Liver (tissue), 9 donors: ENCODE measurements around the gene KIF6. TPM values are rescaled to one million over a fixed set of nuclear protein-coding genes. Genes with fewer than 3 reads are reported as not detected.

Experiments
- DNase-seq: peaks from one replicate; pipeline ENCODE4 v3.0.0-alpha.2; 2017; ENCODE audit warnings: low spot score
- H3K27ac ChIP-seq, 2 donors: one replicate each; pipeline ENCODE4 v1.7.0; 2013; ENCODE audit warnings: inconsistent platforms in 2 of 2, low read length in 2 of 2, control low read depth in 1 of 2, low read depth in 1 of 2, mild to moderate bottlenecking in 1 of 2
- H3K27me3 ChIP-seq, 4 donors: one replicate each; pipeline versions ENCODE4 v1.6.1 to v1.7.0; 2013; ENCODE audit warnings: low read length in 3 of 4, inconsistent platforms in 1 of 4, mild to moderate bottlenecking in 1 of 4, moderate library complexity in 1 of 4; ENCODE audit not compliant: control insufficient read depth in 4 of 4, insufficient read depth in 4 of 4
- H3K36me3 ChIP-seq, 4 donors: one replicate each; pipeline versions ENCODE4 v1.6.1 to v1.7.0; 2013; ENCODE audit warnings: low read length in 3 of 4, mild to moderate bottlenecking in 3 of 4, low read depth in 1 of 4, moderate library complexity in 1 of 4; ENCODE audit not compliant: control insufficient read depth in 4 of 4, insufficient read depth in 3 of 4
- H3K4me1 ChIP-seq, 4 donors: one replicate each; pipeline versions ENCODE4 v1.6.1 to v1.7.0; 2013; ENCODE audit warnings: low read length in 3 of 4, mild to moderate bottlenecking in 3 of 4, moderate library complexity in 1 of 4; ENCODE audit not compliant: control insufficient read depth in 4 of 4, insufficient read depth in 4 of 4
- H3K4me3 ChIP-seq, 3 donors: one replicate each; pipeline versions ENCODE4 v1.6.1 to v1.7.0; 2013; ENCODE audit warnings: low read length in 3 of 3, control low read depth in 1 of 3, low read depth in 1 of 3, mild to moderate bottlenecking in 1 of 3
- H3K9ac ChIP-seq, 2 donors: one replicate each; pipeline ENCODE4 v1.7.0; 2013; ENCODE audit warnings: low read length in 2 of 2, mild to moderate bottlenecking in 2 of 2, moderate library complexity in 2 of 2, control low read depth in 1 of 2, low read depth in 1 of 2
- H3K9me3 ChIP-seq, 4 donors: one replicate each; pipeline versions ENCODE4 v1.6.1 to v1.7.0; 2013; ENCODE audit warnings: low read length in 3 of 4; ENCODE audit not compliant: control insufficient read depth in 4 of 4
- ATF3 ChIP-seq: IDR thresholded peaks from 2 replicates; pipeline ENCODE4 v1.6.1; 2016; ENCODE audit warnings: antibody characterized with exemption
- CTCF ChIP-seq: fragments of 150-350 bp; IDR thresholded peaks from 2 replicates; pipeline ENCODE4 v1.5.1; 2017; ENCODE audit warnings: improper control_type of control experiment, low read depth, low read length; ENCODE audit not compliant: missing input control
- EGR1 ChIP-seq, 2 donors: IDR thresholded peaks; 2 replicates each; pipeline ENCODE4 v1.6.1; 2016 to 2018; ENCODE audit warnings: antibody characterized with exemption in 2 of 2, low read depth in 2 of 2
- FOXA1 ChIP-seq: IDR thresholded peaks from 2 replicates; pipeline ENCODE4 v1.6.1; 2016; ENCODE audit warnings: antibody characterized with exemption
- FOXA2 ChIP-seq: IDR thresholded peaks from 2 replicates; pipeline ENCODE4 v1.6.1; 2016; ENCODE audit warnings: antibody characterized with exemption
- GABPA ChIP-seq, 2 donors: IDR thresholded peaks in 1 of 2; conservative IDR thresholded peaks in 1 of 2; 2 replicates each; pipeline ENCODE4 v1.6.1; 2016; ENCODE audit warnings: antibody characterized with exemption in 2 of 2, mild to moderate bottlenecking in 1 of 2, moderate library complexity in 1 of 2
- HNF4A ChIP-seq, 2 donors: conservative IDR thresholded peaks; 2 replicates each; pipeline ENCODE4 v1.6.1; 2016; ENCODE audit warnings: antibody characterized with exemption in 2 of 2, mild to moderate bottlenecking in 2 of 2
- HNF4G ChIP-seq: IDR thresholded peaks from 2 replicates; pipeline ENCODE4 v1.6.1; 2016; ENCODE audit warnings: antibody characterized with exemption
- MAX ChIP-seq: IDR thresholded peaks from 2 replicates; pipeline ENCODE4 v1.6.1; 2016; ENCODE audit warnings: antibody characterized with exemption
- NR2F2 ChIP-seq: IDR thresholded peaks from 2 replicates; pipeline ENCODE4 v1.6.1; 2016; ENCODE audit warnings: antibody characterized with exemption
- RAD21 ChIP-seq, 2 donors: IDR thresholded peaks; 2 replicates each; pipeline ENCODE4 v1.6.1; 2016; ENCODE audit warnings: antibody characterized with exemption in 2 of 2, mild to moderate bottlenecking in 2 of 2
- RXRA ChIP-seq, 2 donors: IDR thresholded peaks; 2 replicates each; pipeline ENCODE4 v1.6.1; 2017 to 2018; ENCODE audit warnings: antibody characterized with exemption in 2 of 2, mild to moderate bottlenecking in 1 of 2
- SP1 ChIP-seq: IDR thresholded peaks from 2 replicates; pipeline ENCODE4 v1.6.1; 2018; ENCODE audit warnings: antibody characterized with exemption, mild to moderate bottlenecking
- TAF1 ChIP-seq: conservative IDR thresholded peaks from 2 replicates; pipeline ENCODE4 v1.6.1; 2016; ENCODE audit warnings: antibody characterized with exemption, mild to moderate bottlenecking
- YY1 ChIP-seq: IDR thresholded peaks from 2 replicates; pipeline ENCODE4 v1.6.1; 2016; ENCODE audit warnings: antibody characterized with exemption, mild to moderate bottlenecking
- WGBS: extraction: QIAGEN DNeasy Blood & Tissue Kit; methylation state at CpG from one replicate; pipeline ENCODE4 v1.1.7; 2013; 5-methylcytosine and 5-hydroxymethylcytosine counted together
- polyA plus RNA-seq, 2 donors: library from polyadenylated mRNA; stranded (reverse) in 1 of 2; unstranded in 1 of 2; fragments of 200-250 nt in 1 of 2; fragments of >200 nt in 1 of 2; fragmentation: Nextera tagmentation in 1 of 2; extraction: Ambion mirVana in 1 of 2; gene quantifications; one replicate each; pipeline versions ENCODE4 v1.2.1 to v1.2.3, GENCODE V29; 2013 to 2015
- total RNA-seq, 2 donors: library from RNA; depleted of rRNA; stranded (reverse); fragments of >200 nt; gene quantifications; one replicate each; pipeline ENCODE4 v1.2.3, GENCODE V29; 2014
- TF ChIP-seq, protein P1 (sequence below): IDR thresholded peaks from 2 replicates; pipeline ENCODE4 v1.6.1; 2016; ENCODE audit warnings: antibody characterized with exemption, mild to moderate bottlenecking
- TF ChIP-seq, protein P2 (sequence below): IDR thresholded peaks from 2 replicates; pipeline ENCODE4 v1.6.1; 2016; ENCODE audit warnings: antibody characterized with exemption
- donor health status: healthy.
- donor health status: healthy.
- donor health status: healthy.
- donor health status: healthy.
- donor health status: healthy.

KIF6 gene
- total and polyA plus RNA-seq, 4 donors: 0.17 to 7.5 (median 0.29) TPM

GRCh38 chr6:39416026-39416425 lies 309.2 kb downstream of the KIF6 start:
- TF ChIP-seq MAX (no peak), CTCF (no peak), FOXA2 (no peak), RXRA (IDR thresholded peaks at IDR 0.05) (no peak), EGR1 (IDR thresholded peaks at IDR 0.05; ENCODE audit: low read depth in 2 of 2) (no peak), ATF3 (no peak), HNF4G (no peak), YY1 (no peak), FOXA1 (no peak), GABPA (IDR thresholded peaks at IDR 0.05 in 1 of 2, conservative IDR thresholded peaks at IDR 0.05 in 1 of 2) (no peak), NR2F2 (no peak)
- Histone ChIP-seq H3K9ac (no peak overlapping the region), H3K9me3 (no peaks in the 10 kb centered on the region), H3K4me3 (no peak overlapping the region), H3K27ac (no peak overlapping the region), H3K4me1 (no peaks in the 10 kb centered on the region), H3K27me3 (no peaks in the 10 kb centered on the region), H3K36me3 (no peaks in the 10 kb centered on the region)
- WGBS: 93% methylated on average over 3 of the region's 3 CpGs
- DNase-seq: no peak

DNA sequence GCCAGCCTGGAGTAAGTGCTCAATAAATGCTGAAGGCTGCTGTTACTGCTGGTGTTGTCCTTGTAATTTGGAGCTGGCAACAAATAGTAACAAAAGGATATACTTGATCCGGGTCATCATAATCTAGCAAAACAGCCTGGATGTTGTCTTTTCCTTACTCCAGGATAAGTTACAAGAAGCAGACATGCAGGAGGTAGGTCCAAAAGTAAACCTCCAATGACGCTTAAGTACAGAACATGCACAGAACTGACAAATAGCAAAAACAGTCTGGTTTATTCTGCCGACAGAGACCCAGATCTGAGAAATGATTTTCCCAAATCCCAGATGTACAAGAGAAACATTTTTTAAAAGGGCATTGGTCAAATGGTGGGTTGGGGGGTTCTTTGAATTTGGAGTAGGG lies 309.7 kb downstream of the KIF6 start:
- Histone ChIP-seq H3K4me1 (no peaks in the 10 kb centered on the region), H3K9me3 (no peaks in the 10 kb centered on the region), H3K4me3 (no peak overlapping the region), H3K27ac (no peak overlapping the region), H3K27me3 (no peaks in the 10 kb centered on the region), H3K9ac (no peak overlapping the region), H3K36me3 (no peaks in the 10 kb centered on the region)
- DNase-seq: no peak
- TF ChIP-seq SP1 (no peak), HNF4A (conservative IDR thresholded peaks at IDR 0.05) (no peak), NR2F2 (no peak), FOXA1 (no peak), RAD21 (IDR thresholded peaks at IDR 0.05) (no peak), FOXA2 (no peak), GABPA (IDR thresholded peaks at IDR 0.05 in 1 of 2, conservative IDR thresholded peaks at IDR 0.05 in 1 of 2) (no peak), TAF1 (no peak), RXRA (IDR thresholded peaks at IDR 0.05) (no peak), ATF3 (no peak), HNF4G (no peak), EGR1 (IDR thresholded peaks at IDR 0.05; ENCODE audit: low read depth in 2 of 2) (no peak)
- TF ChIP-seq, protein P1, sequence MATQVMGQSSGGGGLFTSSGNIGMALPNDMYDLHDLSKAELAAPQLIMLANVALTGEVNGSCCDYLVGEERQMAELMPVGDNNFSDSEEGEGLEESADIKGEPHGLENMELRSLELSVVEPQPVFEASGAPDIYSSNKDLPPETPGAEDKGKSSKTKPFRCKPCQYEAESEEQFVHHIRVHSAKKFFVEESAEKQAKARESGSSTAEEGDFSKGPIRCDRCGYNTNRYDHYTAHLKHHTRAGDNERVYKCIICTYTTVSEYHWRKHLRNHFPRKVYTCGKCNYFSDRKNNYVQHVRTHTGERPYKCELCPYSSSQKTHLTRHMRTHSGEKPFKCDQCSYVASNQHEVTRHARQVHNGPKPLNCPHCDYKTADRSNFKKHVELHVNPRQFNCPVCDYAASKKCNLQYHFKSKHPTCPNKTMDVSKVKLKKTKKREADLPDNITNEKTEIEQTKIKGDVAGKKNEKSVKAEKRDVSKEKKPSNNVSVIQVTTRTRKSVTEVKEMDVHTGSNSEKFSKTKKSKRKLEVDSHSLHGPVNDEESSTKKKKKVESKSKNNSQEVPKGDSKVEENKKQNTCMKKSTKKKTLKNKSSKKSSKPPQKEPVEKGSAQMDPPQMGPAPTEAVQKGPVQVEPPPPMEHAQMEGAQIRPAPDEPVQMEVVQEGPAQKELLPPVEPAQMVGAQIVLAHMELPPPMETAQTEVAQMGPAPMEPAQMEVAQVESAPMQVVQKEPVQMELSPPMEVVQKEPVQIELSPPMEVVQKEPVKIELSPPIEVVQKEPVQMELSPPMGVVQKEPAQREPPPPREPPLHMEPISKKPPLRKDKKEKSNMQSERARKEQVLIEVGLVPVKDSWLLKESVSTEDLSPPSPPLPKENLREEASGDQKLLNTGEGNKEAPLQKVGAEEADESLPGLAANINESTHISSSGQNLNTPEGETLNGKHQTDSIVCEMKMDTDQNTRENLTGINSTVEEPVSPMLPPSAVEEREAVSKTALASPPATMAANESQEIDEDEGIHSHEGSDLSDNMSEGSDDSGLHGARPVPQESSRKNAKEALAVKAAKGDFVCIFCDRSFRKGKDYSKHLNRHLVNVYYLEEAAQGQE: no peak
- TF ChIP-seq, protein P2, sequence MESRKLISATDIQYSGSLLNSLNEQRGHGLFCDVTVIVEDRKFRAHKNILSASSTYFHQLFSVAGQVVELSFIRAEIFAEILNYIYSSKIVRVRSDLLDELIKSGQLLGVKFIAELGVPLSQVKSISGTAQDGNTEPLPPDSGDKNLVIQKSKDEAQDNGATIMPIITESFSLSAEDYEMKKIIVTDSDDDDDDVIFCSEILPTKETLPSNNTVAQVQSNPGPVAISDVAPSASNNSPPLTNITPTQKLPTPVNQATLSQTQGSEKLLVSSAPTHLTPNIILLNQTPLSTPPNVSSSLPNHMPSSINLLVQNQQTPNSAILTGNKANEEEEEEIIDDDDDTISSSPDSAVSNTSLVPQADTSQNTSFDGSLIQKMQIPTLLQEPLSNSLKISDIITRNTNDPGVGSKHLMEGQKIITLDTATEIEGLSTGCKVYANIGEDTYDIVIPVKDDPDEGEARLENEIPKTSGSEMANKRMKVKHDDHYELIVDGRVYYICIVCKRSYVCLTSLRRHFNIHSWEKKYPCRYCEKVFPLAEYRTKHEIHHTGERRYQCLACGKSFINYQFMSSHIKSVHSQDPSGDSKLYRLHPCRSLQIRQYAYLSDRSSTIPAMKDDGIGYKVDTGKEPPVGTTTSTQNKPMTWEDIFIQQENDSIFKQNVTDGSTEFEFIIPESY: no peak
- 90% methylated on average over 3 of the region's 3 CpGs for WGBS
